GM23338 (cell line): Measurements from ENCODE around the gene JARID2. TPM values are rescaled to one million over a fixed set of nuclear protein-coding genes. Genes with fewer than 3 reads are reported as not detected.
A peak's percentile ranks its signal among the peaks of the same experiment; 100 is the strongest.

Experiments
- ATAC-seq: fragments of 200-7000 bp; cut with Tn5 transposase; 3 replicates; pipeline ENCODE4 v1.9.1; 2020
- DNase-seq: peaks from one replicate; pipeline ENCODE4 v3.0.0-alpha.2; 2015; ENCODE audit warnings: low spot score
- H2AFZ ChIP-seq: fragments of 200-600 bp; sonication (generic); 2 replicates; pipeline ENCODE4 v1.8.0; 2016; ENCODE audit warnings: antibody characterized with exemption, mild to moderate bottlenecking, moderate library complexity
- H3F3A ChIP-seq: fragments of 200-600 bp; sonication (generic); replicated peaks from 2 replicates; pipeline ENCODE4 v1.8.0; 2017; ENCODE audit warnings: antibody characterized with exemption, mixed run types, low read depth
- H3K27ac ChIP-seq: fragments of 200-600 bp; sonication (generic); 2 replicates; pipeline ENCODE4 v1.6.1; 2016; ENCODE audit warnings: low read depth
- H3K27me3 ChIP-seq: fragments of 200-600 bp; sonication (generic); 2 replicates; pipeline ENCODE4 v1.8.0; 2016; ENCODE audit warnings: mild to moderate bottlenecking, mixed run types, moderate library complexity; ENCODE audit not compliant: insufficient read depth
- H3K36me3 ChIP-seq: fragments of 200-600 bp; sonication (generic); 2 replicates; pipeline ENCODE4 v1.8.0; 2016; ENCODE audit warnings: mild to moderate bottlenecking; ENCODE audit not compliant: insufficient read depth
- H3K4me1 ChIP-seq: fragments of 200-600 bp; sonication (generic); 2 replicates; pipeline ENCODE4 v1.8.0; 2016; ENCODE audit warnings: mild to moderate bottlenecking, moderate library complexity; ENCODE audit not compliant: insufficient read depth
- H3K4me2 ChIP-seq: fragments of 200-600 bp; sonication (generic); 2 replicates; pipeline ENCODE4 v1.7.1; 2017; ENCODE audit warnings: mixed run types
- H3K4me3 ChIP-seq: fragments of 200-600 bp; sonication (generic); 2 replicates; pipeline ENCODE4 v1.6.1; 2016; ENCODE audit warnings: mixed run types
- H3K79me2 ChIP-seq: fragments of 200-600 bp; sonication (generic); replicated peaks from 2 replicates; pipeline ENCODE4 v1.8.0; 2017; ENCODE audit warnings: mild to moderate bottlenecking; ENCODE audit not compliant: insufficient read depth
- H3K9me2 ChIP-seq: fragments of 200-600 bp; sonication (generic); 2 replicates; pipeline ENCODE4 v1.8.0; 2017; ENCODE audit not compliant: insufficient read depth
- H4K20me1 ChIP-seq: fragments of 200-600 bp; sonication (generic); replicated peaks from 2 replicates; pipeline ENCODE4 v1.8.0; 2017; ENCODE audit warnings: mild to moderate bottlenecking; ENCODE audit not compliant: insufficient read depth
- H3K27ac Mint-ChIP-seq: 2 replicates; pipeline ENCODE4 v1.8.0; 2020; ENCODE audit warnings: inconsistent platforms, mild to moderate bottlenecking, moderate library complexity, mixed read lengths
- H3K27me3 Mint-ChIP-seq: 3 replicates; pipeline ENCODE4 v1.8.0; 2022; ENCODE audit warnings: low read depth, mild to moderate bottlenecking, moderate library complexity, mixed read lengths, inconsistent platforms; ENCODE audit not compliant: insufficient read depth, poor library complexity
- H3K36me3 Mint-ChIP-seq: 3 replicates; pipeline ENCODE4 v1.8.0; 2021; ENCODE audit warnings: low read depth, mild to moderate bottlenecking, inconsistent platforms, moderate library complexity, mixed read lengths
- H3K4me1 Mint-ChIP-seq: 3 replicates; pipeline ENCODE4 v1.8.0; 2020; ENCODE audit warnings: mild to moderate bottlenecking, inconsistent platforms, mixed read lengths
- H3K4me3 Mint-ChIP-seq: 3 replicates; pipeline ENCODE4 v1.8.0; 2021; ENCODE audit warnings: moderate library complexity, mild to moderate bottlenecking, inconsistent platforms, mixed read lengths
- H3K9me3 Mint-ChIP-seq: 3 replicates; pipeline ENCODE4 v1.8.0; 2020; ENCODE audit warnings: moderate library complexity, mild to moderate bottlenecking, inconsistent platforms, mixed read lengths
- CREB1 ChIP-seq: fragments of 250-450 bp; sonication (Bioruptor Pico); IDR thresholded peaks from 2 replicates; pipeline ENCODE4 v1.5.0; 2020; ENCODE audit warnings: low read depth, mild to moderate bottlenecking, moderate library complexity
- CTCF ChIP-seq, 2 experiments: fragments of 200-600 bp in 1 of 2; sonication (generic) in 1 of 2; conservative IDR thresholded peaks; 2 replicates each; pipeline versions ENCODE4 v1.5.1 to v1.6.1; 2016 to 2017; ENCODE audit warnings: antibody characterized with exemption in 2 of 2, low read depth in 2 of 2, mild to moderate bottlenecking in 2 of 2, moderate library complexity in 1 of 2
- ETS1 ChIP-seq: IDR thresholded peaks from 2 replicates; pipeline ENCODE4 v1.6.1; 2016; ENCODE audit warnings: antibody characterized with exemption
- EZH2phosphoT487 ChIP-seq: fragments of 200-600 bp; sonication (generic); IDR thresholded peaks from one replicate; pipeline ENCODE4 v1.8.1; 2018; ENCODE audit warnings: antibody characterized with exemption; ENCODE audit not compliant: unreplicated experiment
- JUNB ChIP-seq: IDR thresholded peaks from one replicate; pipeline ENCODE4 v1.6.1; 2016; ENCODE audit warnings: antibody characterized with exemption; ENCODE audit not compliant: unreplicated experiment
- NANOG ChIP-seq: IDR thresholded peaks from 2 replicates; pipeline ENCODE4 v1.6.1; 2016; ENCODE audit warnings: antibody characterized with exemption, borderline replicate concordance
- POLR2AphosphoS5 ChIP-seq: IDR thresholded peaks from 2 replicates; pipeline ENCODE4 v1.6.1; 2016; ENCODE audit warnings: antibody characterized with exemption, low read depth
- REST ChIP-seq: IDR thresholded peaks from one replicate; pipeline ENCODE4 v1.6.1; 2018; ENCODE audit warnings: antibody characterized with exemption; ENCODE audit not compliant: unreplicated experiment
- STAT1 ChIP-seq: IDR thresholded peaks from one replicate; pipeline ENCODE4 v1.6.1; 2016; ENCODE audit warnings: antibody characterized with exemption; ENCODE audit not compliant: unreplicated experiment
- ZNF114 ChIP-seq: fragments of 250-450 bp; sonication (Bioruptor Pico); IDR thresholded peaks from 2 replicates; pipeline ENCODE4 v1.5.0; 2020; ENCODE audit warnings: mild to moderate bottlenecking, moderate library complexity
- ZNF331 ChIP-seq: fragments of 250-450 bp; sonication (Bioruptor Pico); IDR thresholded peaks from 2 replicates; pipeline ENCODE4 v1.5.0; 2020; ENCODE audit warnings: low read depth, mild to moderate bottlenecking, moderate library complexity
- ZNF462 ChIP-seq: fragments of 250-450 bp; sonication (Bioruptor Pico); IDR thresholded peaks from 2 replicates; pipeline ENCODE4 v1.5.0; 2020; ENCODE audit warnings: mild to moderate bottlenecking, moderate library complexity
- polyA plus RNA-seq: library from polyadenylated mRNA; unstranded; fragments of >200 nt; fragmentation: Nextera tagmentation; extraction: Ambion mirVana; gene quantifications from 2 replicates; pipeline ENCODE4 v1.2.1, GENCODE V29; 2016
- total RNA-seq: library from RNA; depleted of rRNA; stranded (reverse); fragments of >200 nt; shearing (Covaris generic); gene quantifications from 2 replicates; pipeline ENCODE4 v1.2.3, GENCODE V29; 2014

Gene JARID2
- total and polyA plus RNA-seq, 2 experiments from 2014 or later = 92.8 to 196 TPM

- TF ChIP-seq ZNF462 (CRISPR knock-in tag) = no peak
- TF ChIP-seq CREB1 (CRISPR knock-in tag) = no peak
- TF ChIP-seq EZH2phosphoT487 = no peak
- no peak for TF ChIP-seq NANOG
- TF ChIP-seq JUNB = no peak
Observed at GRCh38 chr6:15331143-15331542, 85.3 kb downstream of the JARID2 start (continued).

GRCh38 chr6:15331629-15332251 lies 85.9 kb downstream of the JARID2 start:
- DNase-seq (no peak), ATAC-seq (no peak)
- TF ChIP-seq ZNF114 (CRISPR knock-in tag) (no peak), REST (no peak), EZH2phosphoT487 (no peak), STAT1 (no peak), POLR2AphosphoS5 (no peak; the same call in 1 of the 2 replicates), JUNB (no peak), CTCF (conservative IDR thresholded peaks at IDR 0.05; ENCODE audit: low read depth in 2 of 2) (no peak), ETS1 (no peak), ZNF331 (CRISPR knock-in tag) (no peak)
- H3K27ac ChIP-seq = 0 out of 2 replicates have a peak overlapping the region, but pooled peaks have one; percentile 68
- H3K4me2 ChIP-seq = peak overlapping the region; percentile 69; the same call in 1 of the 2 replicates
- H3K4me3 Mint-ChIP-seq = no peak overlapping the region
- no peaks in the 10 kb centered on the region for H3K9me3 Mint-ChIP-seq
- H3K27me3 Mint-ChIP-seq = peaks cover 39% of the 10 kb centered on the region
- H2AFZ ChIP-seq = no peak overlapping the region
- no peaks in the 10 kb centered on the region for H3K27me3 ChIP-seq
- no peaks in the 10 kb centered on the region for H3K9me2 ChIP-seq
- no peak overlapping the region for H3K4me3 ChIP-seq
- peaks cover 100% of the 10 kb centered on the region for H3K79me2 ChIP-seq
- peaks cover 36% of the 10 kb centered on the region for H3F3A ChIP-seq
- H3K4me1 ChIP-seq = peaks cover 97% of the 10 kb centered on the region
- no peaks in the 10 kb centered on the region for H3K36me3 ChIP-seq
- peaks cover 7% of the 10 kb centered on the region; the same call in 2 of the 3 replicates for H3K36me3 Mint-ChIP-seq
- no peak overlapping the region for H3K27ac Mint-ChIP-seq
- peaks cover 99% of the 10 kb centered on the region for H4K20me1 ChIP-seq
- peaks cover 91% of the 10 kb centered on the region for H3K4me1 Mint-ChIP-seq
